ENCODE results near the gene PRDM8.

- TF ChIP-seq CTCF (IDR thresholded peaks at IDR 0.05; ENCODE audit: insufficient read depth, low read length, poor library complexity, severe bottlenecking) = peak; percentile 11
- no peak for TF ChIP-seq EZH2phosphoT487 (conservative IDR thresholded peaks at IDR 0.05; ENCODE audit: low read length)
These were observed 4.9 kb downstream of the PRDM8 start for GRCh38 chr4:80202190-80202711.
